GM23248 (cell line): ENCODE data around the gene CACNG3. TPM values are rescaled to one million over a fixed set of nuclear protein-coding genes. Genes with fewer than 3 reads are reported as not detected.

Source experiments
- DNase-seq: peaks from one replicate; pipeline ENCODE4 v3.0.0-alpha.2; 2015
- H2AFZ ChIP-seq: fragments of 200-600 bp; sonication (generic); 2 replicates; pipeline ENCODE4 v1.6.1; 2016; ENCODE audit warnings: antibody characterized with exemption
- H3F3A ChIP-seq: fragments of 200-600 bp; sonication (generic); 2 replicates; pipeline ENCODE4 v1.6.1; 2016; ENCODE audit warnings: mild to moderate bottlenecking, antibody characterized with exemption, mixed run types; ENCODE audit not compliant: insufficient read depth
- H3K27ac ChIP-seq: fragments of 200-600 bp; sonication (generic); 2 replicates; pipeline ENCODE4 v1.5.1; 2016; ENCODE audit warnings: mild to moderate bottlenecking
- H3K27me3 ChIP-seq: fragments of 200-600 bp; sonication (generic); replicated peaks from 2 replicates; pipeline ENCODE4 v1.6.1; 2016; ENCODE audit warnings: mild to moderate bottlenecking; ENCODE audit not compliant: insufficient read depth
- H3K36me3 ChIP-seq: fragments of 200-600 bp; sonication (generic); 2 replicates; pipeline ENCODE4 v1.6.1; 2016; ENCODE audit warnings: low read depth, mild to moderate bottlenecking
- H3K4me1 ChIP-seq: fragments of 200-600 bp; sonication (generic); 2 replicates; pipeline ENCODE4 v1.6.1; 2016; ENCODE audit warnings: mild to moderate bottlenecking; ENCODE audit not compliant: insufficient read depth
- H3K4me2 ChIP-seq: fragments of 200-600 bp; sonication (generic); one replicate; pipeline ENCODE4 v1.6.1; 2016; ENCODE audit warnings: mild to moderate bottlenecking; ENCODE audit not compliant: unreplicated experiment
- H3K4me3 ChIP-seq: fragments of 200-600 bp; sonication (generic); 2 replicates; pipeline ENCODE4 v1.5.1; 2016; ENCODE audit warnings: mild to moderate bottlenecking
- H3K79me2 ChIP-seq: fragments of 200-600 bp; sonication (generic); 2 replicates; pipeline ENCODE4 v1.6.1; 2016; ENCODE audit warnings: mild to moderate bottlenecking; ENCODE audit not compliant: insufficient read depth
- H3K9ac ChIP-seq: fragments of 200-600 bp; sonication (generic); 2 replicates; pipeline ENCODE4 v1.6.1; 2016; ENCODE audit warnings: mild to moderate bottlenecking
- H3K9me2 ChIP-seq: fragments of 200-600 bp; sonication (generic); 2 replicates; pipeline ENCODE4 v1.6.1; 2016; ENCODE audit warnings: mixed run types, mild to moderate bottlenecking, moderate library complexity; ENCODE audit not compliant: insufficient read depth
- H3K9me3 ChIP-seq: fragments of 200-600 bp; sonication (generic); one replicate; pipeline ENCODE4 v1.6.1; 2017; ENCODE audit warnings: low read depth
- H4K20me1 ChIP-seq: fragments of 200-600 bp; sonication (generic); 2 replicates; pipeline ENCODE4 v1.6.0; 2016; ENCODE audit not compliant: insufficient read depth
- EZH2 ChIP-seq: fragments of 200-600 bp; sonication (generic); IDR thresholded peaks from 2 replicates; pipeline ENCODE4 v1.6.1; 2018; ENCODE audit warnings: antibody characterized with exemption, mild to moderate bottlenecking; ENCODE audit not compliant: insufficient read depth, poor library complexity, severe bottlenecking
- EZH2phosphoT487 ChIP-seq: fragments of 200-600 bp; sonication (generic); IDR thresholded peaks from 2 replicates; pipeline ENCODE4 v1.6.1; 2018; ENCODE audit warnings: antibody characterized with exemption, moderate library complexity, mild to moderate bottlenecking, low read depth; ENCODE audit not compliant: insufficient read depth
- WGBS, 2 experiments: methylation state at CpG; one replicate each; pipeline ENCODE4 v1.1.6; 2015 to 2017; ENCODE audit warnings: low lambda C conversion rate in 2 of 2, low coverage in 1 of 2; ENCODE audit errors: missing lambda C conversion rate in 2 of 2; 5-methylcytosine and 5-hydroxymethylcytosine counted together
- in situ Hi-C: fragments of 300-500 bp; cut with MboI; formaldehyde crosslinking; loops from 2 replicates; pipeline ENCODE4 v1.15.0; 2020
- polyA plus RNA-seq: library from polyadenylated mRNA; unstranded; fragments of >200 nt; fragmentation: Nextera tagmentation; extraction: Ambion mirVana; gene quantifications from 2 replicates; pipeline ENCODE4 v1.2.1, GENCODE V29; 2016
- total RNA-seq: library from RNA; depleted of rRNA; stranded (reverse); fragments of >200 nt; shearing (Covaris generic); gene quantifications from 2 replicates; pipeline ENCODE4 v1.2.3, GENCODE V29; 2014

The CACNG3 gene
- total and polyA plus RNA-seq, 2 experiments from 2014 or later = not detected

DNA sequence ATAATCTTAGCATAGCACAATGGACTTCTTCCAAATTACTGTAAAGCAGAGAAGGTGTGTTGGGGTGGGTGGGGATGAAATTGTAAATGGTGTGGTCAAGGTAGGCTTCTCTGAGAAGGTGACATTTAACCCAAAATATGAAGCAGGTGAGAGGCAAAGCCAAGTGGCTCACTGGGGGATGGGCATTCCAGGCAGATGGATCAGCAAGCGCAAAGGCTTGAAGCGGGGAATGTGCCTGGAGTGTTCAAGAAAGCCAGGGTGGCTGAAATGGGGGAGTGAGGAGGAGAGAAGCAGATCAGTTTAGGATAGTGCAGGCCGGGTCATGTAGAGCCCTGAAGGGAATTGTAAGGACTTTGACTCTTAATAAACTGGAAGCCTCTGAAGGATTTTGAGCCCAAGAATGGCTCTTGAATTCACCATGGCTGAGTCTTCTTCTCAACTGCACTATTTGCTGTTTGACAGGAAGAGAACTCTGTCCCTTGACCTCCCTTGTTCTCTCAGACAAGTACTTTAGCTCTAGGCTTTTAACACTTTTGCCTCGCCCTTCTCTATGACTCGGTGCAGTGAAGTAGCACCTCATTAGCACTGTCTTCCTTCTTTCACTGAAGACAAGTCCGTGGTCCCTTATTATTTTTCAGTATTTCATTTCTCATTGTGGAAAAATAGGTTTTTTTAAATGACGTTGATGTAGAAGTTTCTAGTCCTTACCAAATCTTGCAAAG lies 14.7 kb downstream of the CACNG3 start:
- no peaks in the 10 kb centered on the region for H3K9me2 ChIP-seq
- H3K79me2 ChIP-seq = no peaks in the 10 kb centered on the region
- H3K36me3 ChIP-seq = no peaks in the 10 kb centered on the region
- H3K27me3 ChIP-seq = no peaks in the 10 kb centered on the region
- no peak for TF ChIP-seq EZH2phosphoT487
- no peak for TF ChIP-seq EZH2
- in situ Hi-C loops = no loop called here
- H3K4me1 ChIP-seq = peaks cover 4% of the 10 kb centered on the region; the same call in 1 of the 2 replicates
- no peaks in the 10 kb centered on the region for H4K20me1 ChIP-seq
- no peak overlapping the region for H3K27ac ChIP-seq
- no peak overlapping the region for H2AFZ ChIP-seq
- 20 to 22% methylated on average over 7 of the region's 7 CpGs for WGBS, 2 experiments
- no peak overlapping the region for H3K9ac ChIP-seq
- DNase-seq = no peak
- no peak overlapping the region for H3K4me2 ChIP-seq
- H3K9me3 ChIP-seq = no peaks in the 10 kb centered on the region
- no peak overlapping the region for H3K4me3 ChIP-seq
- H3F3A ChIP-seq = no peaks in the 10 kb centered on the region

DNA sequence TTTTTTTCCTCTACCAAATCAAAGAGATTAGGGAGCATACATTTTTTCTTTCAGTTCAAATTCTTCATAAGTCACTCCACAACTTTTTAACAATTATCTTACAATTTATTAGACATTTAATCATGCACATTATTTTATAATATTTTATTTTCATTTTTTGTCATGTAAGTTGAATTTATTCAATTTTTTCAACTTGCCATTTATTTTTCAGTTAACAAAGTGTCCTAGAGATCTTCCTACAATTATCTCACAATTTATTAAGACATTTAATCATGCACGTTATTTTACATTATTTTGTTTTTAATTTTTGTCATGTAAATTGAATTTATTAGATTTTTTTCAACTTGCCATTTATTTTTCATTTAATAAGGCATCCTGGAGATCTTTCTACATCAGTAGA lies 16.2 kb downstream of the CACNG3 start:
- TF ChIP-seq EZH2 (no peak), EZH2phosphoT487 (no peak)
- Histone ChIP-seq H4K20me1 (no peaks in the 10 kb centered on the region), H3K27ac (no peak overlapping the region), H3K27me3 (no peaks in the 10 kb centered on the region), H2AFZ (no peak overlapping the region), H3F3A (no peaks in the 10 kb centered on the region), H3K79me2 (no peaks in the 10 kb centered on the region), H3K4me3 (no peak overlapping the region), H3K9ac (no peak overlapping the region), H3K36me3 (no peaks in the 10 kb centered on the region), H3K4me1 (peaks cover 4% of the 10 kb centered on the region; the same call in 1 of the 2 replicates), H3K4me2 (no peak overlapping the region), H3K9me2 (no peaks in the 10 kb centered on the region), H3K9me3 (no peaks in the 10 kb centered on the region)
- no peak for DNase-seq
- WGBS, 2 experiments = 7 to 8% methylated on average over 1 of the region's 1 CpG
- in situ Hi-C loops = no loop called here

DNA sequence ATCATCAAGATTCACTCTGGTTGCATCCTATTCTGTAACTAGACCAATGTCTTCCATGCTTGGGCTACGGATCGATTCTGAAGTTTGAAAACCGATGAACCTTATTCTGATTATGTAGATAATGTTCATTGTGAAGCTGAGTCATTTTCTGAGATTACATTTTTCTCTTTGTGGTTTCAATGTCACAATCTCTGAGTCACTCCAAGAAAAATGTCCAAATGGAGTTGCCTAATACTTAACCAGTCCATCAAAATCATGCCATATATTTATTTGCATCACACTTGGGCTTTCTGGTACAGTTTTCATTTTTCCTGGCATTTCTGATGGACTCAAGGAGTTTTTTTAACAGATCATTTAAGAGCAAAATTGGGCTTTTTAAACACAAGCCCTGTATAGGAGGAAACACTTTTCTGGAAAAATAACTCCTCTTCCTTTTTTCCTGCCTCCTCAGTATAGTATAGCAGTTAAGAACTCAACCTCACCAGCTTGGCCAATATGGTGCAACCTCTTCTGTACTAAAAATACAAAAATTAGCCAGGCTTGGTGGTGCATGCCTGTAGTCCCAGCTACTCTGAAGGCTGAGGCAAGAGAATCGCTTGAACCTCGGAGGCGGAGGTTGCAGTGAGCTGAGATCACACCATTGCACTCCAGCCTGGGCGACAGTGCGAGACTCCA lies 17.5 kb downstream of the CACNG3 start:
- Histone ChIP-seq H3K4me3 (no peak overlapping the region), H3K9me3 (no peaks in the 10 kb centered on the region), H3K4me2 (no peak overlapping the region), H3K27ac (no peak overlapping the region), H3K79me2 (no peaks in the 10 kb centered on the region), H3K9me2 (no peaks in the 10 kb centered on the region), H3K9ac (no peak overlapping the region), H2AFZ (no peak overlapping the region), H3K36me3 (no peaks in the 10 kb centered on the region), H3K27me3 (no peaks in the 10 kb centered on the region), H3K4me1 (peaks cover 4% of the 10 kb centered on the region; the same call in 1 of the 2 replicates), H3F3A (no peaks in the 10 kb centered on the region), H4K20me1 (no peaks in the 10 kb centered on the region)
- peak; percentile 46 for DNase-seq
- in situ Hi-C loops = no loop called here
- no peak for TF ChIP-seq EZH2
- no peak for TF ChIP-seq EZH2phosphoT487
- WGBS, 2 experiments = 50% methylated on average over 8 of the region's 8 CpGs

DNA sequence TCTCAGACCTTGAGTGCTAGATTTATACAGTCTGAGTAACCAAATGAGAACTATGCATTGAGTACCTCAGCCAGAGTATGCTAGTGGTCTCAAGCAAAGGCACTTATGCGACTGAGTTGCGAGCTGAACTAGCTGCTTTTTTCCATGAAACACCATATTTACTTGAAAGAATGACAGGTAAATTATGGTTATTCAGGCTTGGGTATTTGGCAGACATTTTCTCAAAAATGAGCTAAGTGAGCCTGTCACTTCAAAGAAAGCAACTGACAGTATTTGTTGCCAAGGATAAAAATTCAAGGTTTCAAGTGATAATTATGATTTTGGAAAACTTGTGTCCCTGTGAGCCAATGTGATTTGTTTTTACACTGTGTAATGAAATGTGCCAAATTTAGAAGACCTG lies 19.3 kb downstream of the CACNG3 start:
- Histone ChIP-seq H3F3A (no peaks in the 10 kb centered on the region), H3K27ac (no peak overlapping the region), H4K20me1 (no peaks in the 10 kb centered on the region), H3K9me3 (no peaks in the 10 kb centered on the region), H3K36me3 (no peaks in the 10 kb centered on the region), H3K79me2 (no peaks in the 10 kb centered on the region), H3K27me3 (no peaks in the 10 kb centered on the region), H3K9me2 (no peaks in the 10 kb centered on the region), H3K4me2 (no peak overlapping the region), H3K4me1 (peaks cover 4% of the 10 kb centered on the region; the same call in 1 of the 2 replicates), H3K4me3 (no peak overlapping the region), H3K9ac (no peak overlapping the region), H2AFZ (no peak overlapping the region)
- no peak for DNase-seq
- 34 to 44% methylated on average over 2 of the region's 2 CpGs for WGBS, 2 experiments
- TF ChIP-seq EZH2phosphoT487 = no peak
- no peak for TF ChIP-seq EZH2
- in situ Hi-C loops = no loop called here
